NCI-H1105 treated with DMSO at 0.1 percent for 48 hours (cell line): ENCODE measurements around the gene CRIP3.

Experiments
- DNase-seq: peaks from one replicate; lab custom pipeline; 2025; lab: John Stamatoyannopoulos, UW

CRIP3 gene

DNA sequence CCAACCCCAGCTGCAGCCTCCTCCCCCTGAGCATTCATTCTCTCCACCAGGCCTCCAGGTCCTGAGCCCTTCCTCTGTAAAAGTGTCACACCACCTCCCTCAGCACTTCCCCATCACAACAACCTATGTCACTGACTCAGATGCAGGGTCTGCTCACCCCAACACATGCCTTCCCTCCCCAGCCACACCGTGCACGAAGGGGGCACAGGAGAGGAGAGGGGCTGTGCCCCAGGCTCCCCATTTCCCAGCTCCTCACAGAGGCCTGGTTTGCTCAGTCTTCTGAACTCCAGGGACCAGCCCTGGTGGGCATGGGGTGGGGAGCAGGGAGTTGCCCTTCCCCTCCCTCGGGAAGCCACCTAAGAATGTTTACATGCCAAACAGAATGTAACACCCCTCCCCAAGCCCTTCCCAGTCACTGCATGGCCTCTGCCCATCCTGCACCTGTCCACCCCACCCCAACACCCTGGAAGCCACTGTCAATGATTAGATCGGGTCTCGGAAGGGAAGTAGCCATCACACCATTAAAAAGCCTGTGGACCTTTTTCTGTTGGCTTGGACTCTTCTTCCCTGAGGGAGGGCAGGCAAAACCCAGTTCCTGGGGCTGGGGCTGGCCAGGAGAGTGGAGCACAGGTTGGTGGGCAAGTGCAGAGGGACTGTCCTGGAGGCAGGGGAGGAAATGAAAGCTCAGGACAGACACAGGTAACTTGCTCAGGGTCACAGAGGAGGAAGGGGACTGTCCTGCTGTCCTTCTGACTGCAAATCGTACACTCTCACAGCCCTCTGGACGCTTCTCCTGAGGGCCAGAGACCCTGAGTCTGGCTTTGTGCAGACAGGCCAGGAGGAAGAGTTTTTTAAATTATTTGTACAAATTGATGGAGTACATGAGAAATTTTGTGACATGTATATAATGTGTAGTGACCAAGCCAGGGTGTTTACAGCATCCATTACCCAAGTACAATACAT lies 20.6 kb downstream of the CRIP3 start:
- DNase-seq: no peak

GRCh38 chr6:43286980-43287716 lies 21.5 kb downstream of the CRIP3 start:
- no peak for DNase-seq

GRCh38 chr6:43286456-43286979 lies 22.1 kb downstream of the CRIP3 start:
- no peak for DNase-seq

DNA sequence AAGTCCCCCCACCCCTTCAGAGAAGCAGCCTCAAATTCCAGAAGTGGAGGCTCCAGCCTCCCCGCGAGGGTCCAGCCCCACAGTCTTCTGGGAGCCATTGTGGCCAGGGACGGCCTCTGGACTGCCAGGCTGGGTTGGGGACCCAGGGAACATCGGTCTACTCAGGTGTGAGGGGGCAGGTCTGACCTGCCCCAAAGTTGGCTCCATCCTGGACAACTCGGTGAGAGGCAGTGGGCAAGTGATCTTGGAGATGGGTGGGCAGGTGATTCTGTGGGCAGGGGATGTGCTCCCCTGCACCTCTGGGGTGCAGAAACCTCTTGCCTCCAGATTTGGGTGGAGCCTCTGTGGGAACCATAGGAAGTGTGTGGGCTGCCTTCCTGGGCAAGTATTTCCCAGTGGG lies 22.8 kb downstream of the CRIP3 start:
- DNase-seq: no peak

GRCh38 chr6:43284991-43285781 lies 23.4 kb downstream of the CRIP3 start:
- DNase-seq: no peak

DNA sequence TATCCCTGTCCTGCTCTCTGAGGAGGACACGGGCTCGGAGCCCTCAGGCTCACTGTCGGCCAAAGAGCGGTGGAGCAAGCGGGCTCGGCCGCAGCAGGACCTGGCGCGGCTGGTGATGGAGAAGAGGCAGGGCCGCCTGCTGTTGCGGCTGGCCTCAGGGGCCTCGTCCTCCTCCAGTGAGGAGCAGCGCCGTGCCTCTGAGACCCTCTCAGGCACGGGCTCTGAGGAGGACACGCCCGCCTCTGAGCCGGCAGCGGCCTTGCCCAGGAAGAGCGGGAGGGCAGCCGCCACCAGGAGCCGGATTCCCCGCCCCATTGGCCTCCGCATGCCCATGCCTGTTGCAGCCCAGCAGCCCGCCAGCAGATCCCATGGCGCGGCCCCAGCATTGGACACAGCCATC lies 24.7 kb downstream of the CRIP3 start:
- no peak for DNase-seq

DNA sequence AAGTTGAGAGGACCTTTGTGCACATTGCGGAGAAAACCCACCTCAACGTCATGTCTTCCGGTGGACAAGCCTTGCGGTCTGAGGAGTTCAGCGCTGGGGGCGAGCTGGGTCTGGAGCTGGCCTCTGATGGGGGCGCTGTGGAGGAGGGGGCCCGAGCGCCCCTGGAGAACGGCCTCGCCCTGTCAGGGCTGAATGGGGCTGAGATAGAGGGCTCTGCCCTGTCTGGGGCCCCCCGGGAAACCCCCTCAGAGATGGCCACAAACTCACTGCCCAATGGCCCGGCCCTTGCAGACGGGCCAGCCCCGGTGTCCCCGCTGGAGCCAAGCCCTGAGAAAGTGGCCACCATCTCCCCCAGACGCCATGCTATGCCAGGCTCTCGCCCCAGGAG lies 25.1 kb downstream of the CRIP3 start:
- DNase-seq: no peak

DNA sequence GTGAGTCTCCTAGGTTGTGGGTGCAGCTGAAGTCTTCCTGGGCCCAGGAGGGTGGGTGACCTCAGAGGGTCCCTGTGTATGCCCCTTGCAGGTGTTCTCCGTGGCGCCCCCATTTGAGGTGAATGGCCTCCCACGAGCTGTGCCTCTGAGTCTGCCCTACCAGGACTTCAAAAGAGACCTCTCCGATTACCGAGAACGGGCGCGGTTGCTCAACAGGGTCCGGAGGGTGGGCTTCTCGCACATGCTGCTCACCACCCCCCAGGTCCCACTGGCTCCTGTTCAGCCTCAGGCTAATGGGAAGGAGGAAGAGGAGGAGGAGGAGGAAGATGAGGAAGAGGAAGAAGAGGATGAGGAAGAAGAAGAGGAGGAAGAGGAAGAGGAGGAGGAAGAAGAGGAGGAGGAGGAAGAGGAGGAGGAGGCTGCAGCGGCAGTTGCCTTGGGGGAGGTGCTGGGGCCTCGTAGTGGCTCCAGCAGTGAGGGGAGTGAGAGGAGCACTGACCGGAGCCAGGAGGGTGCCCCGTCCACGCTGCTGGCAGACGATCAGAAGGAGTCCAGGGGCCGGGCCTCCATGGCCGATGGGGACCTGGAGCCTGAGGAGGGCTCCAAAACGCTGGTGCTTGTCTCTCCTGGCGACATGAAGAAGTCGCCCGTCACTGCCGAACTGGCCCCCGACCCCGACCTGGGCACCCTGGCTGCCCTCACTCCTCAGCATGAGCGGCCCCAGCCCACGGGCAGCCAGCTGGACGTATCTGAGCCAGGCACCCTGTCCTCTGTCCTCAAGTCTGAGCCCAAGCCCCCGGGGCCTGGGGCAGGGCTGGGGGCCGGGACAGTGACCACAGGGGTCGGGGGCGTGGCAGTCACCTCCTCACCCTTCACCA lies 25.8 kb downstream of the CRIP3 start:
- DNase-seq: no peak

DNA sequence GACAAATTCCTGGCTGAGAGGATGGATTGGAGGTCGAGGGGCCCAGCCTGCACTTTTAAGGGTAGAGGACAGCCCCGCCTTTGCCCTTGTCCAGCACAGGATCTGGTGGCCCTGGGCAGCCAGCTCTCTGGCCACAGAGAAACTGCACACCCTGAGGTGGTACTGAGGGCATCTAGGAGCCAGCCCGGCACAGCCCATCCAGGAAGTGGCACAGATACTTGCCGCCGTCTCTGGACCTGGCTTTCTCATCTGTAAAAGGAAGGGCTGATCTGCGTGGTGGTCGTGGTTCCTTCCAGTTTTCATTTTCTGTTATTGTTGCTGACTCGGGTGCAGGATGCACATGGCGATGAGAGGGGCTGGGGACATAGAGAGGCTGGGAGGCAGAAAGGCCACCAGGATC lies 26.6 kb downstream of the CRIP3 start:
- no peak for DNase-seq

GRCh38 chr6:43280234-43280633 lies 28.4 kb downstream of the CRIP3 start:
- DNase-seq: no peak

DNA sequence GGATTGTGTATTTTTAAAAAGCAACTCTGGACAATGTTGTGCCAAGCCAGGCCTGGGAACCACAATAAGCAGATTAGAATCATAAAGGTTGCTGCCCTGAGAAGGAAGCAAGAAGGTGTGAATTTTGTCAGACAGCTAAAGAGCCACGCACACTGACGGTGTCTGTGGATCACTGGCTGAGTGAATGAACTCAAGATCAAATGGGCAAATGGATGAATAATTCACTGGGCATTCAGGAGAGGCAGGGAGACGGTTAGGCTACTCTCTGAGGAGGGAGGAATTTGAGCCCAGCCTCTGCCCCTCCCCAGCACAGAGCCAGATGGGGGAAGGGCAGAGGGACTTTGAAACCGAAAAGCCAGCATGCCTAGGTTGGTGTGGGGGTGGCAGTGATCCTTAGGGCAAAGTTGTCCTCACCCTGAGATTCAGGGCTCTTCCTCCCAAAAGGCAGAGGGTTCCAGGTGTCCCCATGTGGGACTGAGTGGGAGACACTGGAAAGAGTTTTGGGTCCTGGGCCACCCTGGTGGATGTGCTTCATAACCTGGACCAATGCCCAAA lies 30.0 kb downstream of the CRIP3 start:
- no peak for DNase-seq

DNA sequence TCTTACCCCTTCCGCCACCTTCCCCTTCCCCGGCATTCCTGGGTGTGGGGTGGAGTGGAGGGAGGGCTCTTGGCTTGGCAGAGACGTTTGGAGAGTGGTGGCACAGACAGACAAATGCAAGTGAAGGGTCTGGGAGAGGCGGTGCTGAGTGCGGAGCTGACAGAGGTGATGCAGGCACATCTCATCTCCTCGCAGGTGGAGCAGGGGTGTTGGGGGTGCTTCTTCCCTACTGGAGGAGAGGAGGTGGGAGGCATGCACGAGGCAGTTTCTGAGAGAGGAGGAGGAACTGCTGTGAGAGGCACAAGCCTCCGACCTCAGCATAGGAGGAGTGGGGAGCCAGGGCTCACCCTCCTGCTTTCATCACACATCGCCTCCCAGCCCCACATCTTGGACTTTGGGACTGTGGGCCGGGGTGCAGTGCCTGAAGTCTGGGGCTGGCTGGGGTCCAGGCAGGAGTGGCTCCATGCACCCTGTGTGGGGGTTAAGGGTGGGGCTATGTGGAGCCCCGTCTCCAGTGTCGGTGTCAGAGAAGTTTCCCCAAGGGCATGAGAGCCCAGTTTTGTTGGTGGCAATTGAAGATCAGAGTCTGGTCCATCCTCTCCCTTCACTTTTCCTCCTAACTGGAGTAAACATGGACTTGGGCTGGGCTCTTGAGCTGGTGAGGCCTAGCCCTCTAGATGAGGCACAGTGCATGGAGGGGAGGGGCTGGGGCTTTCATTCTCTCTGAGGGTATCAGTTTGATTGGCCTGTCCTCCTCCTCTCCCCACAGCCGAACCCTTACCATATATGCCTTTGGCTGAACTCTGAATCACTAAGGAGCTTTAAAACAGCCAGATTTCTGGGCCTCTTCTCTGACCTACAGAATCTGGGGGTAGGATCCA lies 30.7 kb downstream of the CRIP3 start:
- no peak for DNase-seq

DNA sequence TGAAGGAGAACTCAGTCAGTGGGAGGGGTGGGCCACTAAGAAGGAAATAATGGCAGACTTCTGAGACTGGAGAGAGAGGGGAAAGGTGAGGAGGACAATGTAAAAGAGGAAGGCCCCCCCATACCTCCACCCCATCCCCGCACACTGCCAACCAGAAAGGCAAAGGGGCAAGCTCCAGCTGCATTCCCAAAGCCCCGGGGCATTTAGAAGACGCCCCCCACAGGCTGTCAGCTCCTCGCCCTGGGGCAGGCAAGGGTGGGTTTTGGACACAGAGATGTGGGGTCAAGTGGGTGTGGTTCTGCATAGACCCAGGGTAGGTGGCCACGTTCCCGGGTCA lies 31.4 kb downstream of the CRIP3 start:
- DNase-seq: no peak

GRCh38 chr6:43276577-43277305 lies 31.9 kb downstream of the CRIP3 start:
- no peak for DNase-seq

DNA sequence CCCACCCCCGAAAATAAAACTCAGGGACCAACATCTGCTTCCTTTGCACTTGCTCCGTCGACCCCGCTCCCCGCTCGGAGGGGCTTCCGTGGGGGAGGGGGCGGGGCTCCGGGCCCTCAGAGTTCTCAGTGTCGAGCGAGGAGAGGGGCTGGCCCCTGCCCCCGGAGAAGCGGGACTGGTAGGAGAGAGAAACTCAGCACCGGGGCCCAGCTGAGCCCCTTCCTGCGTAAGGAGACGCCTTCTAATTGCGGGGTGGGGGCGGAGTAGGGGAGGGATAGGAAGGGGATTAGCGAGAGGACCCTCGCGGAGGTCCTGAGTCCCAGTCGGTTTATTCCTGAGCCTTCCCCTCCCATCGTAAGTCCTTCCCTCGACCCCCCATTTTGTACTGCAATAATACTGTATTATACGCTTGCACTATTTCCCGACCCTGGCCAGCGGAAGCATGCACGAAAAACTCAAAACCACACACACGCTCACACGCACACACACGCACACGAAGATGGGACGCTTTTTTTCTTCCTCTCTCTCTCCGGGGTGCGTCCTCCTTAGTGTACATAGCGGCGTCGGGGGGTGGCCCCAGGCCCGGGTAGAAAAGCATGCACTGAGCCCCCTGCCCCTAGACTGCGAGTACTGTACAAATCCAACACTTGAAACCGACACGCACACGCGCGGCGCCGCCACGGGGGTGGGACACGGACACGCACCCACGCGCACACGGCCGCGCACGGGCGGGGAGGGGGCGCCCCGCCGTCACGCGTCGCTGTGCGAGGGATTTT lies 32.6 kb downstream of the CRIP3 start:
- no peak for DNase-seq

- DNase-seq: no peak
These were observed 33.6 kb downstream of the CRIP3 start for GRCh38 chr6:43274916-43275597.

DNA sequence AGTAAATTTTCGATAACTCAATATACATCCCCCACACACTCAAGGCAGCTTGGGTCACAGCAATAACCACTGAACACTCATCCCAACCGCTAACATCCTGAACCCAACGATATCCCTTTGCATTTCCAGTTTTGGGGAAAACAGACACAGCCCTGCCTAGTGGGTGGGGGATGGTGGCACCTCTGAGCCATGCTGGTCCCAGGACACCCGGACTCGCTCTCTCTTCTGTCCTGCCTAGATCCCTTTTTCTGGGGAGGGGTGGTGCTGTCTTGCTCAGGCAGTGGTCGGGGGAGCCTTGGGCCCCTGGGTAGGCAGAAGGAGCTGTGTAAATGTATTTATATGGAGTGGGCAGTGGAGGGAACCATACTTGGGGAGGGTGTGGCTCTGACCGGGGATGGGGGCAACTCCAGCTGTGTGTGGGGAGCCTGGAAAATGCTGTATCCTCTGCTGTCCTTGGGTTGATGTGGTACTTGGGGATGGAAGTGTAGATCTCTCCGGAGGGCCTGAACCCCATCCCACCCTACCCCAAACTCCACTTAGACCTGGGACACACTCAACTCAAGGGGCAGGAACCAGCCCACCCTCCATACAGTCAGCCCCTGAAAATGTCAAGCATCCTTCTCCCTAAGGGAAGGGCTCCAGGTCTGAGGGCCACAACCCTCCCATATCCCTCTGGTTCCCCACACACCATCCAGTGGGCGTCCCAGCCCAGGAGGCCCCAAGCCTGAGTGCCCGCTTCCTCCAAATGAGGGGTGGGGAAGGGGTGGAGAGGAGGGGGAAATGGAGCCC lies 34.3 kb downstream of the CRIP3 start:
- no peak for DNase-seq
